ENCODE results near the gene RGL3. TPM values are rescaled to one million over a fixed set of nuclear protein-coding genes. Genes with fewer than 3 reads are reported as not detected.
"Not testable (repeated sequence)": the region's sequence is repeated elsewhere in the genome, so short reads cannot be mapped to it uniquely, and the experiment has no call there.

Gene RGL3
- total and polyA plus RNA-seq, 2 of the 4 experiments (the other 2 are of a cell fraction), result 0.18 to 0.62 TPM

GRCh38 chr19:11460207-11460606 lies 41.1 kb upstream of the RGL3 start:
- Histone ChIP-seq H3K36me3 (ENCODE audit: control insufficient read depth, insufficient read depth, low read length) (no peaks in the 10 kb centered on the region), H2BK5ac (ENCODE audit: low read depth, low read length, poor library complexity, severe bottlenecking) (no peak overlapping the region), H2BK20ac (ENCODE audit: low read depth, low read length) (no peak overlapping the region), H2AK9ac (replicated peaks; ENCODE audit: low read depth, low read length, poor library complexity) (no peak overlapping the region), H3K79me1 (ENCODE audit: low read depth in 1 of 2, low read length in 2 of 2) (no peaks in the 10 kb centered on the region), H2BK15ac (ENCODE audit: low read depth, low read length) (no peak overlapping the region), H3K9me3 (ENCODE audit: control insufficient read depth, insufficient read depth, low read length) (no peaks in the 10 kb centered on the region), H3K27ac (ENCODE audit: insufficient read depth, low read length) (no peak overlapping the region), H3K56ac (ENCODE audit: extremely low read depth, insufficient read depth, low read length) (no peak overlapping the region), H4K5ac (ENCODE audit: low read depth, low read length) (no peak overlapping the region), H3K14ac (replicated peaks; ENCODE audit: low read depth, low read length) (no peak overlapping the region), H2AK5ac (ENCODE audit: low read depth, low read length) (no peak overlapping the region), H3K27me3 (ENCODE audit: control insufficient read depth, insufficient read depth, low read length) (no peaks in the 10 kb centered on the region; the same call in 1 of the 2 replicates), H3K4me2 (ENCODE audit: low read depth, low read length) (no peak overlapping the region), H4K20me1 (ENCODE audit: insufficient read depth, low read length) (peaks cover 8% of the 10 kb centered on the region; the same call in 1 of the 2 replicates), H3K4me1 (ENCODE audit: control insufficient read depth, insufficient read depth, low read length) (no peaks in the 10 kb centered on the region), H3K9ac (ENCODE audit: low read depth, low read length) (no peak overlapping the region), H4K8ac (ENCODE audit: low read depth in 2 of 2, low read length in 2 of 2) (no peak overlapping the region), H3K4me3 (ENCODE audit: insufficient read depth, low read depth, low read length) (no peak overlapping the region), H3K23ac (ENCODE audit: low read depth, low read length) (no peak overlapping the region), H3K18ac (ENCODE audit: low read depth, low read length) (no peak overlapping the region), H2BK120ac (ENCODE audit: low read depth, low read length) (no peak overlapping the region), H3K9me1 (ENCODE audit: insufficient read depth, low read length) (peaks cover 9% of the 10 kb centered on the region), H2AFZ (replicated peaks; ENCODE audit: low read length, poor library complexity) (no peak overlapping the region), H4K91ac (ENCODE audit: insufficient read depth, low read depth, low read length) (no peak overlapping the region), H3K4ac (ENCODE audit: low read depth, low read length) (no peak overlapping the region)
- no peak for TF ChIP-seq CHD1 (IDR thresholded peaks at IDR 0.05; ENCODE audit: low read depth, low read length)
- TF ChIP-seq MAZ (IDR thresholded peaks at IDR 0.05; ENCODE audit: borderline replicate concordance, low read depth, low read length), result no peak
- peak; percentile 17; the same call in 1 of the 2 replicates for TF ChIP-seq CTCF (conservative IDR thresholded peaks at IDR 0.05; ENCODE audit: low read depth, low read length)
- no peak for TF ChIP-seq POLR2A (IDR thresholded peaks at IDR 0.05; ENCODE audit: low read depth, low read length)
- TF ChIP-seq MXI1 (IDR thresholded peaks at IDR 0.05; ENCODE audit: borderline replicate concordance, low read depth, low read length), result no peak
- TF ChIP-seq RCOR1 (IDR thresholded peaks at IDR 0.05; ENCODE audit: insufficient replicate concordance, low read length), result no peak
- ATAC-seq (ENCODE audit: low read depth) (no peak), DNase-seq (no peak)
- in situ Hi-C loops (cut with MboI; ENCODE audit: low sequenced_read_pairs) (no loop called here), dilution Hi-C loops (cut with HindIII; ENCODE audit: low sequenced_read_pairs, unreplicated experiment) (no loop called here), intact Hi-C loops (cut with micrococcal nuclease) (no loop called here)
- POLR2A ChIA-PET (ENCODE audit: unreplicated experiment), result no interaction called here
- CTCF ChIA-PET, result no interaction called here
- BruUV-seq (replicated peaks), result no TSS peak
- 75% methylated on average over 2 of the region's 4 CpGs; no CpG with 5 or more reads in 1 of the 2 experiments for WGBS, 2 experiments (ENCODE audit: extremely low coverage in 2 of 2, insufficient read length in 1 of 2)

- H3K18ac ChIP-seq (ENCODE audit: low read depth, low read length); dilution Hi-C loops (cut with HindIII; ENCODE audit: low sequenced_read_pairs, unreplicated experiment); H3K4me3 ChIP-seq (ENCODE audit: insufficient read depth, low read depth, low read length); intact Hi-C loops (cut with micrococcal nuclease); H3K14ac ChIP-seq (replicated peaks; ENCODE audit: low read depth, low read length); H3K9ac ChIP-seq (ENCODE audit: low read depth, low read length); ATAC-seq (ENCODE audit: low read depth); H2BK5ac ChIP-seq (ENCODE audit: low read depth, low read length, poor library complexity, severe bottlenecking); H3K27ac ChIP-seq (ENCODE audit: insufficient read depth, low read length); H3K56ac ChIP-seq (ENCODE audit: extremely low read depth, insufficient read depth, low read length); BruUV-seq (replicated peaks); H4K8ac ChIP-seq (ENCODE audit: low read depth in 2 of 2, low read length in 2 of 2); H3K4ac ChIP-seq (ENCODE audit: low read depth, low read length); DNase-seq; H2AK5ac ChIP-seq (ENCODE audit: low read depth, low read length); H2AK9ac ChIP-seq (replicated peaks; ENCODE audit: low read depth, low read length, poor library complexity); H3K27me3 ChIP-seq (ENCODE audit: control insufficient read depth, insufficient read depth, low read length); H3K4me2 ChIP-seq (ENCODE audit: low read depth, low read length); in situ Hi-C loops (cut with MboI; ENCODE audit: low sequenced_read_pairs); H3K36me3 ChIP-seq (ENCODE audit: control insufficient read depth, insufficient read depth, low read length); H2AFZ ChIP-seq (replicated peaks; ENCODE audit: low read length, poor library complexity); H3K4me1 ChIP-seq (ENCODE audit: control insufficient read depth, insufficient read depth, low read length); H3K23ac ChIP-seq (ENCODE audit: low read depth, low read length); H2BK20ac ChIP-seq (ENCODE audit: low read depth, low read length); H3K79me1 ChIP-seq (ENCODE audit: low read depth in 1 of 2, low read length in 2 of 2); H2BK120ac ChIP-seq (ENCODE audit: low read depth, low read length); H3K9me3 ChIP-seq (ENCODE audit: control insufficient read depth, insufficient read depth, low read length); H3K9me1 ChIP-seq (ENCODE audit: insufficient read depth, low read length); H4K5ac ChIP-seq (ENCODE audit: low read depth, low read length); H4K20me1 ChIP-seq (ENCODE audit: insufficient read depth, low read length); H4K91ac ChIP-seq (ENCODE audit: insufficient read depth, low read depth, low read length); H2BK15ac ChIP-seq (ENCODE audit: low read depth, low read length); POLR2A ChIA-PET (ENCODE audit: unreplicated experiment): not testable (repeated sequence)
- WGBS, 2 experiments (ENCODE audit: extremely low coverage in 2 of 2, insufficient read length in 1 of 2), result no CpG with 5 or more reads among the region's 11 CpGs
- CTCF ChIA-PET, result interaction anchor here (0.6 kb wide), 1 partner anchor 19 kb away, joined by 3 read pairs; no protein-coding TSS in a partner anchor
Measured at GRCh38 chr19:11458912-11459311, 39.8 kb upstream of the RGL3 start.

Data from IMR-90 (cell line).